A673 (cell line): Measurements from ENCODE around the gene GATA5. TPM values are rescaled to one million over a fixed set of nuclear protein-coding genes. Genes with fewer than 3 reads are reported as not detected.

Experiments
- BruUV-seq: library from RNA; stranded (reverse); fragments of 400-500 nt; replicated peaks from 2 replicates; lab custom pipeline; 2021; lab: Mats Ljungman, UMichigan
- CTCF ChIA-PET: fragments of 300-600 bp; sonication (Branson Sonifier 250); formaldehyde crosslinking; loops from one replicate; lab custom pipeline; 2022; ENCODE audit warnings: antibody characterized with exemption; lab: Charles Lee
- POLR2A ChIA-PET: fragments of 300-600 bp; sonication (Branson Sonifier 250); formaldehyde crosslinking; loops from one replicate; lab custom pipeline; 2022; ENCODE audit warnings: antibody characterized with exemption; ENCODE audit not compliant: low non-redundant PET; lab: Charles Lee
- DNase-seq: peaks from one replicate; pipeline ENCODE4 v3.0.0-alpha.2; 2015; ENCODE audit warnings: low spot score
- H3K27ac ChIP-seq: fragments of 200-600 bp; sonication (generic); 2 replicates; pipeline ENCODE4 v1.5.1; 2016; ENCODE audit warnings: mixed run types, low read depth, mild to moderate bottlenecking, mixed read lengths, antibody characterized with exemption, low read length; ENCODE audit not compliant: poor library complexity, severe bottlenecking
- H3K27me3 ChIP-seq: fragments of 200-600 bp; sonication (generic); replicated peaks from 2 replicates; pipeline ENCODE4 v1.6.1; 2017; ENCODE audit warnings: mixed run types, low read depth, mild to moderate bottlenecking, mixed read lengths, antibody characterized with exemption, low read length; ENCODE audit not compliant: insufficient read depth, poor library complexity
- H3K36me3 ChIP-seq: fragments of 200-600 bp; sonication (generic); 2 replicates; pipeline ENCODE4 v1.6.1; 2016; ENCODE audit warnings: mixed run types, mild to moderate bottlenecking, mixed read lengths, antibody characterized with exemption, low read length; ENCODE audit not compliant: insufficient read depth, poor library complexity, severe bottlenecking
- H3K4me1 ChIP-seq: fragments of 200-600 bp; sonication (generic); 2 replicates; pipeline ENCODE4 v1.6.1; 2017; ENCODE audit warnings: mixed run types, mild to moderate bottlenecking, mixed read lengths, antibody characterized with exemption, low read length; ENCODE audit not compliant: insufficient read depth, poor library complexity, severe bottlenecking
- H3K4me3 ChIP-seq: fragments of 200-600 bp; sonication (generic); 2 replicates; pipeline ENCODE4 v1.5.1; 2016; ENCODE audit warnings: low read depth, mixed run types, mild to moderate bottlenecking, mixed read lengths, low read length; ENCODE audit not compliant: poor library complexity, severe bottlenecking
- H3K9me3 ChIP-seq: fragments of 200-600 bp; sonication (generic); 2 replicates; pipeline ENCODE4 v1.6.1; 2016; ENCODE audit warnings: mixed run types, low read depth, mild to moderate bottlenecking, mixed read lengths, antibody characterized with exemption, low read length; ENCODE audit not compliant: poor library complexity, severe bottlenecking
- CTCF ChIP-seq: fragments of 300-800, 200-600 bp; sonication (generic); conservative IDR thresholded peaks from 2 replicates; pipeline ENCODE4 v1.5.1; 2017; ENCODE audit warnings: low read depth, mild to moderate bottlenecking, antibody characterized with exemption, low read length, moderate library complexity, mixed read lengths
- EZH2 ChIP-seq: fragments of 200-600 bp; sonication (generic); IDR thresholded peaks from 2 replicates; pipeline ENCODE4 v1.6.1; 2017; ENCODE audit warnings: borderline replicate concordance, low read depth, mild to moderate bottlenecking, mixed read lengths, antibody characterized with exemption, low read length; ENCODE audit not compliant: poor library complexity, severe bottlenecking
- intact Hi-C: fragments of 100-400 bp; cut with micrococcal nuclease; formaldehyde crosslinking; loops from one replicate; pipeline ENCODE4 v1.10.0; 2022; ENCODE audit not compliant: unreplicated experiment
- total RNA-seq: library from RNA; stranded (reverse); gene quantifications from 2 replicates; pipeline ENCODE4 v1.2.3, GENCODE V29; 2021

The GATA5 gene
- total RNA-seq, 1 experiment from 2014 or later, result not detected

- ChIA-PET CTCF (interaction anchor here (1.8 kb wide), 1 partner anchor 118 kb away, joined by 29 read pairs; no protein-coding TSS in a partner anchor), POLR2A (no interaction called here)
- no peak overlapping the region for H3K4me3 ChIP-seq
- BruUV-seq, result no TSS peak
- no peak overlapping the region for H3K27ac ChIP-seq
- no peak for DNase-seq
- H3K27me3 ChIP-seq, result no peaks in the 10 kb centered on the region
- no peaks in the 10 kb centered on the region for H3K4me1 ChIP-seq
- intact Hi-C loops, result no loop called here
- H3K36me3 ChIP-seq, result no peaks in the 10 kb centered on the region
- TF ChIP-seq CTCF, result no peak
- TF ChIP-seq EZH2, result no peak
- no peaks in the 10 kb centered on the region for H3K9me3 ChIP-seq
Observed at GRCh38 chr20:62498874-62499273, 23.1 kb upstream of the GATA5 start.

- POLR2A ChIA-PET, result no interaction called here
- BruUV-seq, result no TSS peak
- Histone ChIP-seq H3K27ac (no peak overlapping the region), H3K9me3 (no peaks in the 10 kb centered on the region), H3K4me3 (no peak overlapping the region), H3K4me1 (no peaks in the 10 kb centered on the region), H3K27me3 (no peaks in the 10 kb centered on the region), H3K36me3 (no peaks in the 10 kb centered on the region)
- CTCF ChIA-PET, result no interaction called here
- TF ChIP-seq CTCF (peak; percentile 75), EZH2 (no peak)
- peak; percentile 38 for DNase-seq
- intact Hi-C loops, result no loop called here
Observed at GRCh38 chr20:62496568-62497218, 20.9 kb upstream of the GATA5 start.

- intact Hi-C loops, result no loop called here
- POLR2A ChIA-PET, result no interaction called here
- no peaks in the 10 kb centered on the region for H3K4me1 ChIP-seq
- CTCF ChIA-PET, result interaction anchor here (0.5 kb wide), 1 partner anchor 349 kb away, joined by 3 read pairs; no protein-coding TSS in a partner anchor
- no peak overlapping the region for H3K27ac ChIP-seq
- H3K9me3 ChIP-seq, result no peaks in the 10 kb centered on the region
- H3K4me3 ChIP-seq, result no peak overlapping the region
- H3K27me3 ChIP-seq, result no peaks in the 10 kb centered on the region
- no peaks in the 10 kb centered on the region for H3K36me3 ChIP-seq
- no peak for DNase-seq
- no TSS peak for BruUV-seq
- TF ChIP-seq EZH2, result no peak
- no peak for TF ChIP-seq CTCF
Observed at GRCh38 chr20:62495749-62496567, 20.2 kb upstream of the GATA5 start.
